GM21390 (cell line): ENCODE results near the gene USP34.
A peak's percentile ranks its signal among the peaks of the same experiment; 100 is the strongest.
"Not testable (repeated sequence)": the region's sequence is repeated elsewhere in the genome, so short reads cannot be mapped to it uniquely, and the experiment has no call there.

Experiments used
- ATAC-seq: cut with Tn5 transposase; IDR thresholded peaks from one replicate; pipeline ENCODE4 v1.9.1; 2021; ENCODE audit not compliant: unreplicated experiment

USP34 gene, protein sequence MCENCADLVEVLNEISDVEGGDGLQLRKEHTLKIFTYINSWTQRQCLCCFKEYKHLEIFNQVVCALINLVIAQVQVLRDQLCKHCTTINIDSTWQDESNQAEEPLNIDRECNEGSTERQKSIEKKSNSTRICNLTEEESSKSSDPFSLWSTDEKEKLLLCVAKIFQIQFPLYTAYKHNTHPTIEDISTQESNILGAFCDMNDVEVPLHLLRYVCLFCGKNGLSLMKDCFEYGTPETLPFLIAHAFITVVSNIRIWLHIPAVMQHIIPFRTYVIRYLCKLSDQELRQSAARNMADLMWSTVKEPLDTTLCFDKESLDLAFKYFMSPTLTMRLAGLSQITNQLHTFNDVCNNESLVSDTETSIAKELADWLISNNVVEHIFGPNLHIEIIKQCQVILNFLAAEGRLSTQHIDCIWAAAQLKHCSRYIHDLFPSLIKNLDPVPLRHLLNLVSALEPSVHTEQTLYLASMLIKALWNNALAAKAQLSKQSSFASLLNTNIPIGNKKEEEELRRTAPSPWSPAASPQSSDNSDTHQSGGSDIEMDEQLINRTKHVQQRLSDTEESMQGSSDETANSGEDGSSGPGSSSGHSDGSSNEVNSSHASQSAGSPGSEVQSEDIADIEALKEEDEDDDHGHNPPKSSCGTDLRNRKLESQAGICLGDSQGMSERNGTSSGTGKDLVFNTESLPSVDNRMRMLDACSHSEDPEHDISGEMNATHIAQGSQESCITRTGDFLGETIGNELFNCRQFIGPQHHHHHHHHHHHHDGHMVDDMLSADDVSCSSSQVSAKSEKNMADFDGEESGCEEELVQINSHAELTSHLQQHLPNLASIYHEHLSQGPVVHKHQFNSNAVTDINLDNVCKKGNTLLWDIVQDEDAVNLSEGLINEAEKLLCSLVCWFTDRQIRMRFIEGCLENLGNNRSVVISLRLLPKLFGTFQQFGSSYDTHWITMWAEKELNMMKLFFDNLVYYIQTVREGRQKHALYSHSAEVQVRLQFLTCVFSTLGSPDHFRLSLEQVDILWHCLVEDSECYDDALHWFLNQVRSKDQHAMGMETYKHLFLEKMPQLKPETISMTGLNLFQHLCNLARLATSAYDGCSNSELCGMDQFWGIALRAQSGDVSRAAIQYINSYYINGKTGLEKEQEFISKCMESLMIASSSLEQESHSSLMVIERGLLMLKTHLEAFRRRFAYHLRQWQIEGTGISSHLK (N-terminal part only)

DNA sequence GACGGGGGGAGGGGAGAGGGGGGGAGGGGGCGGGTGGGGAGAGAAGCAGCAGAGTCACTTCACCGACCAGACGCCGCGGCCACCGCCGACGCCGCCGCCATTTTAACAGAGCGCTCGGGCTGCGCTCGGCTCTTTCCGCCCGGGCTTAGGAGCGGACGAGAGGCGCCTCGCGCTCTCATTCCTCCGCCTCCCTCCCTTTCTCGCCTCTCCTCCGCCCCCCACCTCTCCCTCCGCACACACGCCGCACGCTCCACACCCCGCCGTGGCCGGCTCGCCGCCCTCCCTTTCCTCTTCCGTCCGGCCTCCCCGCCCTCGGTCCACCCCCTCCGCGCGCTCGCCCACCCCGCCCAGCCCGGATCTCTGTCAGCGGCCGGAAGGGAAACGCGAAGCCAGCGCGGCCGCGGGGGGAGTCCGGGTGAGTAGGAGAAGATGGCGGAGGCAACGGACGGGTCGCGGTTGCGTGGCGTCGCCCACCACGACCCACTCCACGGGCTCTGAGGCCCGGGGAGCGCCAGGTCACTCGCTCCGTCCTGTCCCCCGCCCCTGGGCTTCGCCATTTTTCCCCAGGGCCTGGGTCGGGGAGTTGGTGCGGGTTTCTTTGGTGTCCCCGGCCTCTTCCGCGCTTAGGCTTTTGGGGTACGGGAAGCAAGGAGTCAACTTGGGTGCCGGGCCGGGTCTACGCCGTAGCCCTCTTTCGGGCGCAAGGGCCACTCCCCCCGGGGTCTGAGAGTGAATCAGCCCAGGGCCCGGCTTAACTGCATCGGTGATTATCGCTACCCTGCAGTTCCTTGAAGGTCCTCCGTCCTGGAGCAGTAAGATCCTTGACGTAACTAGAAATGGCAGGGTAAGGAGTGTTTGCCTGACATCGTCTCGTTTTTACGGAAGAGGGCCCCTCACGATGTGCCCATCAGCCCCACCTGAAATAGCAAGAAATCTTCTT is at the start of gene USP34:
Gene USP34, minus strand, starts transcription at position 123 of the 940 bp plus-strand sequence. CDS start 395 bp downstream, outside the sequence.
- peak; percentile 81 for ATAC-seq

DNA sequence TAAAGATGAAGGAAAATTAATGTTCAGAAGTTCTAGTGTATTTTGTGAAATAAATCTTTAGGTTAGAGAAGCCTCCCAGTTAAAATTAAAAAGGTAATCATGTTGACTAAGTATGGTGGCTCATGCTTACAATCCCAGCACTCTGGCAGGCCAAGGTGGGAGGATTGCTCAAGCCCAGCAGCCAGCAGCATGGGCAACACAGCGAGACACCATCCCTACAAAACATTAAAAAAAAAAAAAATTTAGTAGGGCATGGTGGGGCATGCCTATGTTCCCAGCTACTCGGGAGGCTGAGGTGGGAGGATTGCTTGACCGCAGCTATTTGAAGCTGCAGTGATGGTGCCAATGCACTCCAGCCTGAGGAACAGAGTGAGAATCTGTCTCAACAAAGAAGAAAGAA is 49.4 kb upstream of the USP34 start:
- no peak for ATAC-seq

DNA sequence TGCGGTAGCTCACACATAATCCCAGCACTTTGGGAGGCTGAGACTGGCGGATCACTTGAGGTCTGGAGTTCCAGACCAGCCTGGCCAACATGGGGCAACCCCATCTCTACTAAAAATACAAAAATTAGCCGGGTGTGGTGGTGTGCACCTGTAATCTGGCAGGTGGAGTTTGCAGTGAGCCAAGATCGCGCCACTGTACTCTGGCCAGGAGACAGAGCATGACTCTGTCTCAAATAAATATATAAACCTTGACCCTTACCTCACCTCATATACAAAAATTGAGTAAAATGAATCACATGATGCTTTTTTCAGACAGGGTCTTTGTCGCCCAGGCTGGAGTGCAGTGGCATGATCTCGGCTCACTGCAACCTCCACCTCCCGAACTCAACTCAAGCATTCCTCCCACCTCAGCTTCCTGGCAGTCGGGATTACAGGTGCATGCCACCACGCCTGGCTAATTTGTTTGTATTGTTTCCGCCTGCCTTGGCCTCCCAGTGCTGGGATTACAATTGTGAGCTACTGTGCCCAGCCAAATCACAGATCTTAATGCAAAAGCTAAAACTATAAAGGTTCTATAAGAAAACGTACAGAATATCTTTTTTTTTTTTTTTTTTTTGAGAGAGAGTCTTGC is 42.0 kb upstream of the USP34 start:
- ATAC-seq = no peak

DNA sequence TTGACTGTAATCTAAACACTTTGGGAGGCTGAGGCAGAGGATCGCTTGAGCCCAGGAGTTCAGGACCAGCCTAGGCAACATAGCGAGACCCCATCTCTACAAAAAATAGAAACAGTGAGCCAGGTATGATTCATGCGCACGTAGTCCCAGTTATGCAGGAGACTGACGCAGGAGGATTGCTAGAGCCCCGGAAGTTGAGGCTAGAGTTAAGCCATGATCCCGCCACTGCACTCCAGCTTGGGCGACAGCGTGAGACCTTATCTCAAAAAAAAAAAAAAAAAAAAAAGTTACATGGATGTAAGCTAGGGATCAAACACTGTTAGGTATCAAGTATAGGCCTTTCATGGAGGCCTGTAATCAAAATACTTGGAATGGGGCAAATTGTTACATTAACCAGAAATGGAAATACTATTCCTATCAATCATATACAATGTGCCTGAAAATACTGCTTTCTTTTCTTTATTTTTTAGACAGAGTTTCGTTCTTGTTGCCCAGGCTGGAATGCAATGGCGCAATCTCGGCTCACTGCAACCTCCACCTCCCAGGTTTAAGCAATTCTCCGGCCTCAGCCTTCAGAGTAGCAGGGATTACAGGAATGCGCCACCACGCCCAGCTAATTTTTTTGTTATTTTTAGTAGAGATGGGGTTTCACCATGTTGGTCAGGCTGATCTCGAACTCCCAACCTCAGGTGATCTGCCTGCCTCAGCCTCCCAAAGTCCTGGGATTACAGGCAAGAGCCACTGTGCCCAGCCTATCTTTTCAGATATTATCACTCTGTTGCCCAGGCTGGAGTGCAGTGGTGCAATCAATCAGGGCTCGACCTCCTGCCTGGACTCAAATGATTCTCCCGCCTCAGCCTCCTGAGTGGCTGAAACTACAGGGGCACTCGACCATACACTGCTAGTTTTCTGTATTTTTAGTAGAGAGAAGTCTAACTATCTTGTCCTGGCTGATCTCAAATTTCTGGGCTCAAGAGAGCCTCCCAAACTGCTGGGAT is 40.1 kb upstream of the USP34 start:
- no peak for ATAC-seq

DNA sequence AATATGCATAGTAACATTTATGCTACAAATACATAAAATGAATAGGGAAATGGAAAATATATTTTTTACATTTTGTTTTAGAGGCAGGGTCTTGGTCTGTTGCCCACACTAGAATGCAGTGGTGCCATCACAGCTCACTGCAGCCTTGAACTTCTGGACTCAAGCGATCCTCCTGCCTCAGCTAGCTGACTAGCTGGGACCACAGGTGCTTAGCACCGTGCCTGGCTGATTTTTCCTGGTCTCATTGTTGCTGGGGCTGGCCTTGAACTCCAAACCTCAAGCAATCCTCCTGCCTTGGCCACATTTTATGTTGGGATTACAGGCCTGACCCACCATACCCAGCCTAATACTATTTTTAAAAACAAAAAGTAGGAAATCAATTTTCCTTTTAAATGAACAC is 34.1 kb upstream of the USP34 start:
- ATAC-seq = no peak

DNA sequence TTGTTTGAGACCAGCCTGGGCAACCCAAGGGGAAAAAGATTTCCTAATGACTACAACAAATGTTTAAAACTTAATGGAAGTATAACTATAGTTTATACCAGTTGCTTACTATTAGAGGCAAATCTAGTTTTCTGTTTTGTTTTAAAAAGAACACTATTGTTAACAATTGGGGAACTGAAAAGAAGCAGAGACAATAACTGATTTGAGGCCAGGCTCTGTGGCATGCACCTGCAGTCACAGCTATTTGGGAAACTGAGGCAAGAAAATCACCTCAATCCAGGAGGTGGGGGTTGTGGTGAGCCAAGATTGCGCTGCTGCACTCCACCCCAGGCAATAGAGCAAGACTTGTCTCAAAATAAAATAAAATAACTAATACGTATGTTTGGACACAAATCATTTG is 28.2 kb upstream of the USP34 start:
- no peak for ATAC-seq

DNA sequence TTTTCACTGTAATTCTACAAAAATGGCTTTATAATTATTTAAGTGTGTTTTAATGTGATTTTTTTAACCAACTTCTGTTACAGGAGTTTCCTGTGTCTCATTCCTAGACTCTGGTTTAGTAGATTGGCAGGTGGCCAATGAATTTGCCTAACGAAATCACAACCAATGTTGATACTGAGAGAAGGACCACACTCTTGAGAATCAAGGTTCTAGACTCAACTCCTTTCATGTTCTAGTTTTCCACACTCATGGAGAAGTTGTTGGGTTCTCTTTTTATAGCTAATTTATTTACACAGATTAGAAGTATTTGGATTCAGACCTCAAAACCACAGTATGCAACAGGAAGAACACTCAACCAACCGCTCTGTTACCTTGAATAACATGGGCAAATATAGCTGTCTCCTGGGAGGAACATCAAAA is 22.6 kb upstream of the USP34 start:
- no peak for ATAC-seq

DNA sequence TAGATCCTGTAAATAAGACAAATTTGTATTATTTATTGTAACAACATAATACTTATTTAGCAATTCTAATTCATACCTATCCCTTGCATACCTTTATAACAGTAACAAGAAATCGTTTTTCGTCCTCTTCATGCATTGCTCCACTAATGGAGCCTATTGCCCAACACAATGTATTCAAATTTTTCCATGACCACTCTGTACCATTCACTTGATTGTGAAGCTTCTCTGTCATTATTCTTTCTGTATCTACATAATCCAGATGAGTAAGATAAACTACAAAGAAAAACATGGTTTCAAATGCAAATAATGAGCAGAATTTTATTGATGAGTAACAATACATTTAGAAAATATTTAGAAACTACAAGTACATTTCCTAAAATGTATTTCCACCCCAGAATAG is 21.6 kb upstream of the USP34 start:
- ATAC-seq = no peak

DNA sequence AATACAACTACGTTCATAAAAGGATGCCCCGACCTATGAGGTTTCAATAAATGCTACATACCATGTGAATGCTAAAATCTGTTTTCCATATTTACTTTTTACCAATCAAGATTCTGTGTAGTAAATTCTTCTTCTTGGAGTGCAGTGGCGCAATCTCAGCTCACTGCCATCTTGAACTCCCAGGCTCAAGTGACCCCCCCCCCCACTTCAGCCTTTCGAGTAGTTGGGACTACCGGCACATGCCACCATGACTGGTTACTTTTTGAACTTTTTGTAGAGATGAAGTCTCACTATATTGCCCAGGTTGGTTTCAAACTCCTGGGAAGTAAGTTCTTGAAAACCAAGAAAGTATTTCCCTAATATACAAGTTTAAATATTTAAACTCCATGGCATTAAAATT is 14.4 kb upstream of the USP34 start:
- ATAC-seq = no peak

DNA sequence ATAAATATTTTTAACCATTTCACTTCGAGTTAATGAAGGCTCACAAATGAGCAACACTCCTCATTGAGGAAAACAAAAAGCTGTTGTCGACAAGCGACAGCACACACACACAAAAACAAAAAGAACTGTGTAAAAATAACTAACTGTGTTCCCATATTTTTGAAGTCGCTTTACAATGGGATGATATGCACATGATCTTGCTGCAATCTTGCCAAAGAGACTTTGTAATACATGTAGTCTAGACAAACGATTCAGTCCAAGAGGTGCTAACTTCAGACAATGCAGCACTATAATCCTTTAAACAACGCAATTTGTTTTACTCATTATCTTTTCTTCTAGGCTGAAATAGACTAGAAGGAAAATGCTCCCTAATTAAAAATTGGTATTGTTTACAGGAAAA is 7.2 kb upstream of the USP34 start:
- no peak for ATAC-seq

DNA sequence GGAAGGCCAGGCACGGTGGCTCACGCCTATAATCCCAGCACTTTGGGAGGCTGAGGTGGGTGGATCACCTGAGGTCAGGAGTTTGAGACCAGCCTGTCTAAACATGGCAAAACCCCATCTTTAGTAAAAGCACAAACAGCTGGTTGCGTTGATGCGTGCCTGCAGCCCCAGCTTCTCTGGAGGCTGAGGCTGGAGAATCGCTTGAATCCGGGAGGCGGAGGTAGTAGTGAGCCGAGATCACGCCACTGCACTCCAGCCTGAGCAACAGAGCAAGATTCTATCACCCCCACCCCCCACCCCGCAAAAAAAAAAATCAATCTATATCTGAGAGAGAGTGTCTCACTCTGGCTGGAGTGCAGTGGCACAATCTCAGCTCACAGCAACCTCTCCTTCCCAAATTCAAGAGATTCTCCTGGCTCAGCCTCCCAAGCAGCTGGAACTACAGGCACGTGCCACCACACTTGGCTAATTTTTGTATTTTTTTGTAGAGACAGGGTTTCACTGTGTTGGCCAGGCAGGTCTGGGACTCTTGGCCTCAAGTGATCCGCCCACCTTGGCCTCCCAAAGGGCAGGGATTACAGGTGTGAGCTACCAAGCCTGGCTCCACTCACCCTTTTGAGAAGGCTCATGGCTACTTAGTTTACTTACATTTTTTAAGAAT is 6.2 kb upstream of the USP34 start:
- not testable (repeated sequence) for ATAC-seq

DNA sequence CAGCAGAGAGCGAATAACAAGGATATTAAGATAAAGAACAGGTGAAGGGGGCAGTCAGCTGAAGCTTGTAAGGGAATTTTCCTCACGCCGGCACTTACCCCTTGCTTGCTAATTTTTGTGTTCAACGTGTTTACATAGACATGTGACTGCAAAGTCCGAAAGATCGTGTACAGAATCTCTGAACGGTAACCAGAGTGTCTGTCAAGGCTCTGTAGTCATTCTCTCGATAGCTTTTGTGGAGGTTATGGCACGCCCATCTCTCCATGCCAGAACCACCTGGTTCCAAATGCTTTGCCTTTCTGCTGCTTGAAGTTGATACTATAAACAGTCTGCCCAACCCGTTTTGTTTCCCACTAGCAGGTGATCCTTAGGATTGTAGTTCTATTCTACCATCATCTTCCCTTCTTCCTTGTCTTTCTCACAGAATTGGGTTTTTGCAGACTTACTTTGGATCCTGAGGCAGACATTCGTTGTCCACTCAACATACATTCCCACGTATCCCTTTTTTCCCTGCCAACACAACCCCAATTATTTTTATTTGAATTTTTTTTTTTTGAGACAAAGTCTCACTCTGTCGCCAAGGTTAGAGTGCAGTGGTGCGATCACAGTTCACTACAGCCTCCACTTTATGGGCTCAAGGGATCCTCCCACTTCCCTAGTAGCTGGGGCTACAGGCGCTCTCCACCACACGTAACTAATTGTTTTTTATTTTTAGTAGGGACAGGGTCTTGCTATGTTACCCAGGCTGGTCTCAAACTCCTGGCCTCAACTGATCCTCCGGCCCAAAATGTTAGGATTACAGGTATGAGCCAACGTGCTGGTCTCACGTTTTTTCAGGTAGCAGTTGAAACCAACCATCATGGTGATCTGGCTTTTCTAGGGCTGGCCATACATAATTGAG is 1.3 kb upstream of the USP34 start:
- ATAC-seq = no peak

DNA sequence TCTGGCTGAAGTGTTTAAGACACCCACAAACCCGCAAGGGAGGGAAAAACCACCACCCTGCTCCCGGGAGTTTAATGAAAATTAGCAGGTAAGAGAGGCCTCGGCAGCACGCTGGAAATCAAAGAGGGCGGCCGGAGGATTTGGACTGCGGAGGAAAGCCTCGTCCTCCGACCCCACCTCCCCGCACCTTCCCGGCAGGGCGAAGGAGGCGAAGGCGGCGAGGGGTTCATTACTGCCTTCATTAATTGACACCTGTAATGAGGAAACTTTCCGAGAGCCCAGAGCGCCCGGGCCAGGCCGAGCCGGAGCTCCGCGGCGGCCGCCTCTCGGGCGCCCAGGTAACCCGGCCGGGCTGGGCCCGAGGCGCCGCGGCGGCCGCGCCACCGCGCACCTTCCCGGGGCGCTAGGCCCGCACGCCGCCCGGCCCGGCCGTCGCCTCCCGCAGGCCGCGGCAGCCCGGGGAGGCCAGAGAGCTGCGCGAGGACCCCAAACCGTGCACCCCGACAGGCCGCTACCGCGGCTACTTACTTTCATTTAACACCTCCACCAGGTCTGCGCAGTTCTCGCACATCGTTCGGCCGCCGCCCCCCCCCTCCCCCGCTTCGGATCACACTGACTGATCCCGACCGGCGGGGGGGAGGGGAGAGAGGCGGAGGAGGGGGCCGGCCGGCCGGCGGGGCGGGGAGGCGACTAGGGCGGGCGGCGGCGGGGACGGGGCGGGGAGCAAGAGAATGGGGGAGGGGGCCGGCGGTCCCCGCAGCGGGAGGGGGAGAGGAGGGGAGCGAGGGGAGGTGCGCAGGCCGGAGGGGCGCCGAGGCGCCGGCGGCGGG is 550 bp downstream of the USP34 start:
- ATAC-seq = peak; percentile 30

DNA sequence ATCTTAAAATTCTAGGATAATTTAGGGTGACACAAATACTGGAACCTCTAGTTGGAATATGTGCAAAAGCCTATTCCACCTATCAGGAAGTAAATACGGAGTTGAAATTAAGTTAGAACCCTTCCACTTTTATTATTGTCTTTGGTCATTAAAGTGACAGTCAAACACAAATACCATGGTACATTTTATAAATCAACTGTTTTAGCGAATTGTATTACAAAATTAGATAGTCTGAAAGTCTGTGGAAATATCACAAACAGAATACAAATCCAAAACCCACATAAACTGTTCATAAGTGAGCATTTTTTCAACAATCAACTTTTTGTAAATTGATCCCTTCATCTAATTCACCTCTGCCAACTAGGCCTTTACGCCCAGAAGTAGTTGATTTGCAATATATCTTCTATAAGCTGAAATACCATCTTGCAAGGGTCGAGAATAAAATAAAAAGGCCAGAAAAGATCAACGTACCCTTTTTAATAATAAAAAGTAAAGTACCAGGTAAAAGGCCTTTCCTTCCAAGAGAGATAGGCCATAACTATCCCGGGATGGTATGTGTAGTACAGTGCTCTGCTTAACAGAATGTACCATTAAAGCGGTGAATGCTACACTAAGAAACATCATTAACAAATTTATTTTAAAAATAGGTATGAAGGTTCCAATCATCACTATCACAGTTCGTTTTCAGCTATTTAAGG is 1.3 kb downstream of the USP34 start:
- no peak for ATAC-seq

DNA sequence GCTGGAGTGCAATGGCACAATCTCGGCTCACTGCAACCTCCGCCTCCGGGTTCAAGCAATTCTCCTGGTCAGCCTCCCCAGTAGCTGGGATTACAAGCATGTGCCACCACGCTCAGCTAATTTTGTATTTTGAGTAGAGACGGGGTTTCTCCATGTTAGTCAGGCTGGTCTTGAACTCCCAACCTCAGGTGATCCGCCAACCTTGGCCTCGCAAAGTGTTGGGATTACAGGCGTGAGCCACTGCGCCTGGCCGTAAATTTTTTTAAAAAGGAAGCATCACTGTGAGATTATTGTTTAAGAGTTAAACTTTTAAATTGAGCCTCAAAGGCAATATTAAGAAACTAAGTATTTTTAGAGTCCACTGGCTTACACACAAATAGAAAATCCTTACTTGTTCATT is 2.7 kb downstream of the USP34 start:
- not testable (repeated sequence) for ATAC-seq

DNA sequence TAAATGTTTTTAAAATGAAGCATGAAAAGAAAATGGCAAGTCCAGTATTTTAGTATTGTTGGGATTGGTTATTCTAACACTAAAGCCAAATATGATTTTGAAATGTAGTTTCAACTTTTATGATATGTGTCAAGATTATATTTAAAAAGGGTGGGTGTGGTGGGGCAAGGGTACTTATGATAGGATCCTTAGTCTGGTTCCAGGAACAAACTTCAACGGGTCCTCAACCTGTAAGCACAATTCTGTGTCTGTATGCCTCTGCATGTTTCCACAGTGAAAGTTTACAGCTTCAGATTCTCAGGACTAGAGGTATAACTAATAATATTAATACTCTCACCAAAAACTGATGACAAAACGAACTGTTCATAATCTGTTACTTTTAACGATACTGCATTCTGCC is 5.8 kb downstream of the USP34 start:
- no peak for ATAC-seq
